ENCODE data around the gene FAM135A.

GRCh38 chr6:70599187-70599586, 185.9 kb downstream of the FAM135A start:
- TF ChIP-seq CTCF (conservative IDR thresholded peaks at IDR 0.05 in 1 of 2, IDR thresholded peaks at IDR 0.05 in 1 of 2; ENCODE audit: extremely low read depth in 1 of 2, insufficient read depth in 1 of 2, low read depth in 1 of 2, low read length in 2 of 2), result no peak
- TF ChIP-seq EZH2 (IDR thresholded peaks at IDR 0.05; ENCODE audit: borderline replicate concordance, low read length), result no peak

Measured in mammary epithelial cell (primary cell).